ENCODE measurements around the gene SPATA13. TPM values are rescaled to one million over a fixed set of nuclear protein-coding genes. Genes with fewer than 3 reads are reported as not detected.

Gene SPATA13
- total and polyA plus RNA-seq, 4 donors: 10.5 to 36.7 (median 20.1) TPM

- DNase-seq (no peak), ATAC-seq (ENCODE audit: insufficient read depth, low FRiP score) (no peak)
- 95 to 97% methylated on average over 7 of the region's 7 CpGs for WGBS, 2 donors
- TF ChIP-seq CTCF (IDR thresholded peaks at IDR 0.05; ENCODE audit: control extremely low read depth, extremely low read depth): no peak
- no peaks in the 10 kb centered on the region for H3K4me1 ChIP-seq (ENCODE audit: control insufficient read depth in 5 of 5, insufficient read depth in 5 of 5, low read length in 5 of 5)
- peaks cover 0 to 4% (median 3%) of the 10 kb centered on the region in 4 donors for H3K9me3 ChIP-seq (ENCODE audit: control insufficient read depth in 4 of 4, insufficient read depth in 3 of 4, low read length in 3 of 4)
- H3K4me3 ChIP-seq: no peak overlapping the region
- no peak overlapping the region for H3K9ac ChIP-seq (ENCODE audit: insufficient read depth in 1 of 2, low read length in 2 of 2)
- H3K36me3 ChIP-seq (ENCODE audit: control insufficient read depth in 4 of 4, insufficient read depth in 4 of 4, low read length in 4 of 4): no peaks in the 10 kb centered on the region
- H3K27ac ChIP-seq (ENCODE audit: low read depth in 1 of 2, low read length in 1 of 2): no peak overlapping the region
- no peaks in the 10 kb centered on the region for H3K27me3 ChIP-seq (ENCODE audit: control insufficient read depth in 3 of 3, insufficient read depth in 3 of 3, low read length in 2 of 3)
Observed at GRCh38 chr13:24185591-24186232, 25.2 kb downstream of the SPATA13 start.

- Histone ChIP-seq H3K27me3 (ENCODE audit: control insufficient read depth in 3 of 3, insufficient read depth in 3 of 3, low read length in 2 of 3) (no peaks in the 10 kb centered on the region), H3K36me3 (ENCODE audit: control insufficient read depth in 4 of 4, insufficient read depth in 4 of 4, low read length in 4 of 4) (no peaks in the 10 kb centered on the region), H3K9me3 (ENCODE audit: control insufficient read depth in 4 of 4, insufficient read depth in 3 of 4, low read length in 3 of 4) (peaks cover 0 to 4% (median 3%) of the 10 kb centered on the region in 4 donors), H3K4me1 (ENCODE audit: control insufficient read depth in 5 of 5, insufficient read depth in 5 of 5, low read length in 5 of 5) (no peaks in the 10 kb centered on the region), H3K4me3 (no peak overlapping the region), H3K9ac (ENCODE audit: insufficient read depth in 1 of 2, low read length in 2 of 2) (no peak overlapping the region), H3K27ac (ENCODE audit: low read depth in 1 of 2, low read length in 1 of 2) (no peak overlapping the region)
- ATAC-seq (ENCODE audit: insufficient read depth, low FRiP score) (no peak), DNase-seq (no peak)
- no peak for TF ChIP-seq CTCF (IDR thresholded peaks at IDR 0.05; ENCODE audit: control extremely low read depth, extremely low read depth)
- 62 to 74% methylated on average over 7 of the region's 7 CpGs for WGBS, 2 donors
Observed at GRCh38 chr13:24187185-24187584, 26.7 kb downstream of the SPATA13 start.

DNA sequence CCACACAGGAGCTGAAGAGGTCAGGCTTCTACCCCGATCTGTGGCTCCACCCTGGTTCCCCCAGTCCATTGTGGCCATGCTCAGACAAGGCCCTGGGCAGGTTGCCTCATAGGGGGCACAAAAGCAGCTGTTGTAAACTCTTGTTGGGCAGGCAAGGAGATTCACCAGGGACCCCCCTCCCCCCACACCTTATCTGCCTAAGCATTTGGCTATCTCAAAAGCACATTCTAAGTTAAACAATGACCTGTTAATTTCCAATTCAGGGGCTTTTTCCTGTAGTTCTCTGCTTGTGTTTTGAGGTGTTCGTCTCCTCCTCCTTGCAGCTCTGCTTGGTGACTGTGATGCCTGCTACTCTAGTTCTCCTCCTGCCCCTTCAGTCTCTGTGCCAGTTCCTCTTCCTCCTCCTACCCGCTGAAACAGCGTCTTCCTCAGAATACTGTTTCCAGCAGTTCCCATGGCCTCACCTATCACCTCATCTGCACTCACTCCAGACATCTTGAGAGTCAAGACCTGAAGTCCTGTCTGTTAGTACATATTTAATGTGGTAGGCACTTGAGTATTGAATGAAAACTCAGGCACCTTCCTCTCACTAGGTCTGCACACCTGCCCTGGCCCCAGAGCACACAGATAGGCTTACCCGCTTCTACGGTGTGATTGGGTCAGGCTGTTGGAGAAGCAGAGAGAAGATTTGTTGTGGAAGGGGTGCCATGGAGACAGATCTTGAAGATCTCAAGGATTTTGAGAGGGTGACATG, 31.7 kb downstream of the SPATA13 start:
- Histone ChIP-seq H3K27me3 (ENCODE audit: control insufficient read depth in 3 of 3, insufficient read depth in 3 of 3, low read length in 2 of 3) (no peaks in the 10 kb centered on the region), H3K36me3 (ENCODE audit: control insufficient read depth in 4 of 4, insufficient read depth in 4 of 4, low read length in 4 of 4) (no peaks in the 10 kb centered on the region), H3K4me1 (ENCODE audit: control insufficient read depth in 5 of 5, insufficient read depth in 5 of 5, low read length in 5 of 5) (peaks cover 0 to 6% (median 3%) of the 10 kb centered on the region in 5 donors), H3K27ac (ENCODE audit: low read depth in 1 of 2, low read length in 1 of 2) (no peak overlapping the region), H3K9me3 (ENCODE audit: control insufficient read depth in 4 of 4, insufficient read depth in 3 of 4, low read length in 3 of 4) (peaks cover 0 to 4% (median 2%) of the 10 kb centered on the region in 4 donors), H3K9ac (ENCODE audit: insufficient read depth in 1 of 2, low read length in 2 of 2) (no peak overlapping the region), H3K4me3 (no peak overlapping the region)
- WGBS, 2 donors: 40 to 53% methylated on average over 6 of the region's 6 CpGs
- peak in 2 of 3 donors; percentile 20 to 21 for DNase-seq
- ATAC-seq (ENCODE audit: insufficient read depth, low FRiP score): peak; percentile 19
- TF ChIP-seq CTCF (IDR thresholded peaks at IDR 0.05; ENCODE audit: control extremely low read depth, extremely low read depth): no peak
